Epithelial cell of proximal tubule (primary cell): ENCODE results near the gene B3GALT2. TPM values are rescaled to one million over a fixed set of nuclear protein-coding genes. Genes with fewer than 3 reads are reported as not detected.
"Not testable (repeated sequence)": the region's sequence is repeated elsewhere in the genome, so short reads cannot be mapped to it uniquely, and the experiment has no call there.

Experiments used
- DNase-seq: peaks from one replicate; pipeline ENCODE4 v3.0.0-alpha.2; 2011; ENCODE audit warnings: low read depth
- H3K4me3 ChIP-seq: 2 replicates; pipeline ENCODE4 v1.5.1; 2011; ENCODE audit warnings: low read depth, mild to moderate bottlenecking, low read length
- total RNA-seq: library from RNA; depleted of rRNA; stranded (reverse); fragments of >200 nt; gene quantifications from 2 replicates; pipeline ENCODE4 v1.2.3, GENCODE V29; 2015
- TF ChIP-seq, protein P1 (sequence below): conservative IDR thresholded peaks from 2 replicates; pipeline ENCODE4 v1.5.1; 2012; ENCODE audit warnings: low read depth, mild to moderate bottlenecking, low read length

The B3GALT2 gene, protein sequence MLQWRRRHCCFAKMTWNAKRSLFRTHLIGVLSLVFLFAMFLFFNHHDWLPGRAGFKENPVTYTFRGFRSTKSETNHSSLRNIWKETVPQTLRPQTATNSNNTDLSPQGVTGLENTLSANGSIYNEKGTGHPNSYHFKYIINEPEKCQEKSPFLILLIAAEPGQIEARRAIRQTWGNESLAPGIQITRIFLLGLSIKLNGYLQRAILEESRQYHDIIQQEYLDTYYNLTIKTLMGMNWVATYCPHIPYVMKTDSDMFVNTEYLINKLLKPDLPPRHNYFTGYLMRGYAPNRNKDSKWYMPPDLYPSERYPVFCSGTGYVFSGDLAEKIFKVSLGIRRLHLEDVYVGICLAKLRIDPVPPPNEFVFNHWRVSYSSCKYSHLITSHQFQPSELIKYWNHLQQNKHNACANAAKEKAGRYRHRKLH
- not detected in 2 replicates for total RNA-seq

DNA sequence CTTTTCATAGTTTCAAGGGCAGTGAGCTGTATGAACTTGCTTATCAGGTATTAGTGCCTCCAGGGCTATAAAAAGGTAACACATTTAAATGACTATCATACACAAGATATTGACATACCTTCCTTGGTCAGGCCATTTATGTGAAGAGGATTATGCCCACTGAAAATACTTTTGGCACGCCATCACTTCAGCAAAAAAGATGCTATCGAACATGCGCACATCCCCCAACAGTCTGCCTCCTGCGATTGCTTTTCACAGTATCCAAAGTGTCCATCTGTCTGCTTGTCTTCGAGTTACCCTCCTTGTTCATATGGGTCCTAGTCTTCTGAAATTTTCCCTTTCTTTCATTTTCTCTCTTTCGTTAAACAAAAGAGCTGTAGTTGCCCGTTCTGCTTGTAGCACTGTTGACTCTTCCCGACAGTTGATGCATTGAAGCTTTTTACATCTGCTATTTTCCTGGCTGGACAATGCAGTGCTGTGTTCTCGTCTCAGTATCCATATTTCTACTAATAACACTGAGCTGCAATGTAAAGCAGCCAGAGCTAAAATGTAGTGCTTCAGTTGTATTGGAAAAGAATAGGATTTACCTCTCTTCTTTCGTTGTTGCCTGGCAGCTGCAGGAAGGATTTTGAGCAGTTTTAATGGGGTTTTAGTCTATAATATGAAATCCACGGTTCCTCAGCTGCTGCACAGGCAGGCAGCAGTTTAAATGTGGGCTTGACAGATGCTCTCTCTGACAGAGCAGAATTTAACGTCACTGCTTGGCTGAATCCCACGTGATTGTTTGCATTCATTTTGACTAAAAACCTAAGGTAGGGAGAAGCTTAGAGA, at the start of gene B3GALT2:
Gene B3GALT2, minus strand, starts transcription at position 713 of the 831 bp plus-strand sequence. CDS start 5,051 bp downstream, outside the sequence.
- no peak within 1 kb of the TSS for H3K4me3 ChIP-seq
- TF ChIP-seq, protein P1, sequence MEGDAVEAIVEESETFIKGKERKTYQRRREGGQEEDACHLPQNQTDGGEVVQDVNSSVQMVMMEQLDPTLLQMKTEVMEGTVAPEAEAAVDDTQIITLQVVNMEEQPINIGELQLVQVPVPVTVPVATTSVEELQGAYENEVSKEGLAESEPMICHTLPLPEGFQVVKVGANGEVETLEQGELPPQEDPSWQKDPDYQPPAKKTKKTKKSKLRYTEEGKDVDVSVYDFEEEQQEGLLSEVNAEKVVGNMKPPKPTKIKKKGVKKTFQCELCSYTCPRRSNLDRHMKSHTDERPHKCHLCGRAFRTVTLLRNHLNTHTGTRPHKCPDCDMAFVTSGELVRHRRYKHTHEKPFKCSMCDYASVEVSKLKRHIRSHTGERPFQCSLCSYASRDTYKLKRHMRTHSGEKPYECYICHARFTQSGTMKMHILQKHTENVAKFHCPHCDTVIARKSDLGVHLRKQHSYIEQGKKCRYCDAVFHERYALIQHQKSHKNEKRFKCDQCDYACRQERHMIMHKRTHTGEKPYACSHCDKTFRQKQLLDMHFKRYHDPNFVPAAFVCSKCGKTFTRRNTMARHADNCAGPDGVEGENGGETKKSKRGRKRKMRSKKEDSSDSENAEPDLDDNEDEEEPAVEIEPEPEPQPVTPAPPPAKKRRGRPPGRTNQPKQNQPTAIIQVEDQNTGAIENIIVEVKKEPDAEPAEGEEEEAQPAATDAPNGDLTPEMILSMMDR: no peak
- no peak for DNase-seq

DNA sequence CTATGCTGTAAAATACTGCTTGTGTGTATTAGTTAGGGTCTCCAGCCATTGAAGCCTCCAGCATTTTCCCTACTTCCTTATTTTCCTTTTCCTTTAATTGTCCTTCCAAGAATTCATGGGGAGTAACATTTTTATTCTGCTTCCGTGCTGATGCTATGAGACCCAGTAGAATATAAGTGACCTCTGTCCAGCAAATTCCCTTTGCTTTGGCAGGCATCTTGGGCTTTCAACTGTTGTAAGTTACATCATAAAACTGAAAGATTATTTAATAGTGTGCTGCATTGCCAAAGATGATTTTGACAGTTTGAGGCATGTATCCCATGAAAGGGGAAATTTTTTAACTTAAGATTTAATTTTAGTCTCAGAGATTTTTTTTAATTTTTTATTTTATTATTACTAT, 48.1 kb upstream of the B3GALT2 start:
- DNase-seq: no peak
- TF ChIP-seq, protein P1: no peak
- no peak overlapping the region for H3K4me3 ChIP-seq

DNA sequence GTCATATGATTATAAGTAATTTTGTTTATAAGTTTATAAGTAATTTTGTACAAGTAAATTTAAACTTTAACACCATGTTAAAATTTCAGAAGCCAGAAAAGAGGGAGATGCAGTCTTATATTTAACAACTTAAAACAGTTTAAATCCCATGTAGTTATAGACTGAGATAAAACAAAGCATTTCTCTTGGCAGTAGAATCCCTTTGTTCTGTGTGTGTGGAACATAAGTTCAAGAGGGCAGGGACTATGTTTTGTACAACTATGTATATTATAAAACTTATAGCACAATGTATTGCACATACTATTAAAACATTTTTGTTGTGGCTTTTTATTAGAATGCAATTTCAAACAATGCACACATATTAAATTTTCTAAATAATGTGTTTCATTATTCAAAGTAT, 44.7 kb upstream of the B3GALT2 start:
- not testable (repeated sequence) for H3K4me3 ChIP-seq, DNase-seq

DNA sequence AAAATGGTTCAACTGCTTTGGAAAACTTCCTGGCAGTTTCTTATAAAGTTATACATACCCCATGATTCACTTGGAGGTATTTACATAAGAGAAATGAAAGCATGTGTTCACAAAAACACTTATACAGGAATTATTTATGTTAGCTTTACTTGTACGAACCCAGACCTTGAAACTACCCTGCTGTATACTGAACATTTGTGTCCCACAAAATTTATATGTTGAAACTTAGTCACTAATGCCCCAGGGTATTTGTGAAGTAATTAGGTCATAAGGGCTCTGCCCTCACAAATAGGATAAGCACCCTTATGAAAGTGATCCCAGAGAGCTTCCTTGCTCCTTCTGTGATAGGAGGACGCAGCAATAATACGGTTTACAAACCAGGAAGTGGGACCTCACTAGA, 42.7 kb upstream of the B3GALT2 start:
- no peak overlapping the region for H3K4me3 ChIP-seq
- DNase-seq: no peak
- TF ChIP-seq, protein P1: no peak

DNA sequence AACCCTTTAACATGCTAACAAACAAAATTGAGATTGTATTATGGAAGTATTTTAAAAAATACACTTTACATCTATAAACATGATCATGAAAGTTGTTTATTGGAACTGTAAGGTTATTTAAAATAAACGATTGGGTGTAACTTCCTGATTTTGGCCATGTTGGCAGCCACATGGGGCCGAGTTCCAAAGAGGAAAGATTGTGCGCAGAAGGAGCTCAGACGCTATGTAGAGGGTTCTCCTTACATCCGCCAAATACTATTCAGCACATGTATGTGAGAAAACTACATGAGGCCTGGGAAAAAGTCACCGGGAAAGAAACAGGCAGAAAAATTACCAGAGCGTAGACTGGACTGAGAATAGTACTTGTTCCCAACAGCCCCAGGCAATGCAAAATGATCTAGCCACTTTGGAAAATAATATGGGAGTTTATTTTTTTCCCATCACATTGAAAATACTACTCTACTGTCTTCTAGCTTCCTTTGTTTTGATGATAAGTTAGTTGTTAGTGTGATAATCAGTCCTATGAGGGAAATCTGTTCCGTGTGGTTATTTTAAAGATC, 35.7 kb upstream of the B3GALT2 start:
- TF ChIP-seq, protein P1: no peak
- no peak overlapping the region for H3K4me3 ChIP-seq
- no peak for DNase-seq

DNA sequence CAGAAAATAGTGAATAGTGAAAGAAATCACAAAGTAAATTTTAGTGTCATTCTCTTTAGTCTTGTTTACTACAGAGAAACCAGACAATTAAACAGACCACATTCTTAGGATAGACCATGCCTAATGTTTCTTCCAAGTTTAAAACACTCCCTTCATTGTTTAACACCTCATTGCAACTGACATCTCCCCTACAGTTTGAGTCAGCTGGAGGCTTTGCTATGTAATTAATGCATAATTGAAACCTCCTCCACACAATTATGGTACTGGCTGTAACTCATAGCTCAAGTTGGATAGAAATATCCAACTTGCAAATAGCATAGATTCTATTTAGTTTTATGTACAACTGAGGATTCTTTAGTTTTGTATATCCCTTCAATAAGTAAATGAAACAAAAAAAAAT, 35.2 kb upstream of the B3GALT2 start:
- no peak for DNase-seq
- TF ChIP-seq, protein P1: no peak
- no peak overlapping the region for H3K4me3 ChIP-seq

DNA sequence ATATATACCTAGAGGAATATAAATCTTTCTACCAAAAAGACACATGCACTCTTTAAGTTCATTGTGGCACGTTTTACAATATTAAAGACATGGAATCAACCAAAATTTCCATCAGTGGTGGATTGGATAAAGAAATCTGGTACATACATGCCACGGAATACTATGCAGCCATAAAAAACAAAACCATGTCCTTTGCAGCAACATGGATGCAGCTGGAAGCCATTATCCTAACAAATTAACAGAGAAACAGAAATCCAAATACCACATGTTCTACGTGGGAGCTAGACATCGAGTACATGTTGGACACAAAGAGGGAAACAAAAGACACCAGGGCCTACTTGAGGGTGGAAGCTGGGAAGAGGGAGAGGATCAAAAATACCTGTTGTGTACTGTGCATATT, 33.0 kb upstream of the B3GALT2 start:
- TF ChIP-seq, protein P1: no peak
- no peak for DNase-seq
- H3K4me3 ChIP-seq: no peak overlapping the region
